B cell (primary cell): ENCODE results near the gene NAB2. TPM values are rescaled to one million over a fixed set of nuclear protein-coding genes. Genes with fewer than 3 reads are reported as not detected.

Experiments used
- ATAC-seq: fragments of 200-7000 bp; cut with Tn5 transposase; one replicate; pipeline ENCODE4 v1.10.0; 2021; ENCODE audit warnings: low read depth, mild to moderate bottlenecking, moderate number of reproducible peaks, moderate library complexity
- CTCF ChIA-PET: fragments of 350-600 bp; sonication (Branson Sonifier 250); formaldehyde crosslinking; loops from one replicate; lab custom pipeline; 2021; ENCODE audit warnings: antibody characterized with exemption, inconsistent platforms; lab: Charles Lee
- POLR2A ChIA-PET: fragments of 350-600 bp; sonication (Branson Sonifier 250); formaldehyde crosslinking; loops from one replicate; lab custom pipeline; 2021; ENCODE audit warnings: antibody characterized with exemption; lab: Charles Lee
- DNase-seq: peaks from one replicate; pipeline ENCODE4 v3.0.0; 2013
- H2AFZ ChIP-seq: 2 replicates; pipeline ENCODE4 v1.6.1; 2012; ENCODE audit warnings: mild to moderate bottlenecking, low read depth, low read length; ENCODE audit not compliant: insufficient read depth, poor library complexity, severe bottlenecking
- H3K27ac ChIP-seq, 2 donors: 1 replicate in 1 of 2; 2 replicates in 1 of 2; pipeline ENCODE4 v1.5.1; 2012 to 2013; ENCODE audit warnings: low read length in 2 of 2, mild to moderate bottlenecking in 2 of 2, moderate library complexity in 1 of 2
- H3K27me3 ChIP-seq, 4 experiments: fragments of 200-600 bp in 1 of 4; sonication (generic) in 1 of 4; replicated peaks in 1 of 4; 1 replicate in 2 of 4; 2 replicates in 2 of 4; pipeline versions ENCODE4 v1.6.1 to v1.7.0; 2013 to 2016; ENCODE audit warnings: low read length in 3 of 4, mild to moderate bottlenecking in 2 of 4, mixed read lengths in 1 of 4, moderate library complexity in 1 of 4; ENCODE audit not compliant: insufficient read depth in 4 of 4, control insufficient read depth in 3 of 4; ENCODE audit errors: control extremely low read depth in 1 of 4
- H3K36me3 ChIP-seq, 2 experiments: replicated peaks in 1 of 2; 1 replicate in 1 of 2; 2 replicates in 1 of 2; pipeline versions ENCODE4 v1.6.1 to v1.7.1; 2013; ENCODE audit warnings: low read length in 1 of 2; ENCODE audit not compliant: insufficient read depth in 2 of 2, control insufficient read depth in 1 of 2; ENCODE audit errors: control extremely low read depth in 1 of 2, extremely low read depth in 1 of 2
- H3K4me1 ChIP-seq, 2 donors: fragments of 200-600 bp in 1 of 2; sonication (generic) in 1 of 2; 1 replicate in 1 of 2; 2 replicates in 1 of 2; pipeline versions ENCODE4 v1.5.1 to v1.6.1; 2013 to 2017; ENCODE audit warnings: low read length in 2 of 2; ENCODE audit not compliant: control insufficient read depth in 2 of 2, insufficient read depth in 2 of 2
- H3K4me2 ChIP-seq: replicated peaks from 2 replicates; pipeline ENCODE3; 2012; ENCODE audit warnings: mild to moderate bottlenecking, low read depth, low read length; ENCODE audit not compliant: poor library complexity, severe bottlenecking
- H3K4me3 ChIP-seq, 5 experiments: fragments of 200-600 bp in 1 of 5; sonication (generic) in 1 of 5; 1 replicate in 3 of 5; 2 replicates in 2 of 5; pipeline versions ENCODE4 v1.5.1 to v1.7.0; 2011 to 2016; ENCODE audit warnings: low read length in 4 of 5, mild to moderate bottlenecking in 4 of 5, low read depth in 2 of 5, control low read depth in 1 of 5, moderate library complexity in 1 of 5; ENCODE audit not compliant: insufficient read depth in 1 of 5; ENCODE audit errors: control extremely low read depth in 1 of 5, extremely low read depth in 1 of 5
- H3K79me2 ChIP-seq: fragments of 200-600 bp; sonication (generic); one replicate; pipeline ENCODE4 v1.6.0; 2016; ENCODE audit warnings: low read length; ENCODE audit not compliant: control insufficient read depth, insufficient read depth
- H3K9ac ChIP-seq: fragments of 200-600 bp; sonication (generic); 2 replicates; pipeline ENCODE4 v1.6.1; 2017; ENCODE audit warnings: mild to moderate bottlenecking, low read length, moderate library complexity
- H3K9me3 ChIP-seq, 3 donors: one replicate each; pipeline versions ENCODE4 v1.6.1 to v1.7.1; 2013; ENCODE audit warnings: low read length in 2 of 3; ENCODE audit not compliant: control insufficient read depth in 2 of 3, insufficient read depth in 1 of 3; ENCODE audit errors: control extremely low read depth in 1 of 3
- H4K20me1 ChIP-seq: 2 replicates; pipeline ENCODE4 v1.6.0; 2012; ENCODE audit warnings: mild to moderate bottlenecking, low read length; ENCODE audit not compliant: insufficient read depth, control insufficient read depth, poor library complexity, severe bottlenecking
- H3K27ac Mint-ChIP-seq: one replicate; pipeline ENCODE4 v1.8.0; 2021; ENCODE audit warnings: mixed read lengths
- H3K27me3 Mint-ChIP-seq: one replicate; pipeline ENCODE4 v1.8.0; 2021; ENCODE audit warnings: mixed read lengths
- H3K4me1 Mint-ChIP-seq: one replicate; pipeline ENCODE4 v1.8.0; 2021; ENCODE audit warnings: mixed read lengths
- H3K4me3 Mint-ChIP-seq: one replicate; pipeline ENCODE4 v1.8.0; 2021; ENCODE audit warnings: mixed read lengths
- H3K9me3 Mint-ChIP-seq: one replicate; pipeline ENCODE4 v1.8.0; 2022; ENCODE audit warnings: mixed read lengths; ENCODE audit not compliant: insufficient read depth
- CTCF ChIP-seq: fragments of 200-600 bp; IDR thresholded peaks from one replicate; pipeline ENCODE4 v1.8.0; 2022; ENCODE audit warnings: antibody characterized with exemption, mild to moderate bottlenecking
- EZH2 ChIP-seq: IDR thresholded peaks from 2 replicates; pipeline ENCODE4 v1.6.1; 2012; ENCODE audit warnings: borderline replicate concordance, low read depth, mild to moderate bottlenecking, moderate library complexity, low read length; ENCODE audit not compliant: insufficient read depth, poor library complexity, severe bottlenecking
- WGBS: methylation state at CpG from one replicate; pipeline ENCODE4 v1.1.5; 2013; ENCODE audit warnings: missing lambda C conversion rate; ENCODE audit not compliant: insufficient coverage; 5-methylcytosine and 5-hydroxymethylcytosine counted together
- intact Hi-C: fragments of 100-400 bp; cut with micrococcal nuclease; formaldehyde crosslinking; loops from one replicate; pipeline ENCODE4 v1.10.0; 2022
- polyA minus RNA-seq: library from RNA; depleted of rRNA, polyadenylated mRNA; stranded (reverse); fragments of >200 nt; gene quantifications from 2 replicates; pipeline ENCODE4 v1.2.3, GENCODE V29; 2012
- polyA plus RNA-seq: library from polyadenylated mRNA; depleted of rRNA; stranded (reverse); fragments of >200 nt; gene quantifications from 2 replicates; pipeline ENCODE4 v1.2.3, GENCODE V29; 2012
- total RNA-seq, 2 donors: library from RNA; stranded (reverse); fragments of 120-200 nt in 1 of 2; gene quantifications; 1 replicate in 1 of 2; 2 replicates in 1 of 2; pipeline versions ENCODE4 v1.2.3 to v1.2.4, GENCODE V29; 2013 to 2022

NAB2 gene
- total RNA-seq = 49.0 and 52.1 TPM in 2 replicates
- total RNA-seq (2013) = 10.4 TPM
- polyA plus RNA-seq = 5.8 and 6.7 TPM in 2 replicates
- 7.6 and 7.7 TPM in 2 replicates for polyA minus RNA-seq

GRCh38 chr12:57088354-57089270 lies at the start of gene NAB2:
TSS of gene NAB2 (plus strand) at chr12:57089114. CDS start at chr12:57089272, 158 bp downstream.
- H3K4me1 Mint-ChIP-seq = peaks cover 54% of the 10 kb centered on the region
- H3K9ac ChIP-seq = peak within 1 kb of the TSS; percentile 96
- ChIA-PET POLR2A (interaction anchor here (0.7 to 4.8 kb wide), 10 partner anchors 10 to 401 kb away, joined by 3 to 139 read pairs (median 4); partner anchors contain the start of genes NEMP1, PTGES3 and STAT6), CTCF (interaction anchor here (1.2 to 18.5 kb wide), 3 partner anchors 9 to 18 kb away, joined by 3 to 406 read pairs (median 246); partner anchors contain the start of genes NEMP1 and STAT6)
- H3K36me3 ChIP-seq = peaks cover 0 to 8% of the 10 kb centered on the region in 2 experiments
- TF ChIP-seq CTCF (no peak), EZH2 (no peak)
- H3K27ac Mint-ChIP-seq = peak within 1 kb of the TSS; percentile 91
- H3K79me2 ChIP-seq = peaks cover 16% of the 10 kb centered on the region
- peak within 1 kb of the TSS; percentile 95 for H3K4me2 ChIP-seq
- no peaks in the 10 kb centered on the region for H3K27me3 ChIP-seq
- no peaks in the 10 kb centered on the region for H3K9me3 ChIP-seq
- peaks cover 17 to 40% of the 10 kb centered on the region in 2 donors for H3K4me1 ChIP-seq
- intact Hi-C loops = loop anchor here (1.0 to 10.0 kb wide), 4 partner anchors 19 to 666 kb away; partner anchors contain the start of genes BAZ2A, CDK4, DDIT3 and MARCHF9
- H3K4me3 ChIP-seq = peak within 1 kb of the TSS; percentile 75 to 100 (median 80)
- H2AFZ ChIP-seq = peak within 1 kb of the TSS; percentile 66
- ATAC-seq (peak; percentile 62), DNase-seq (peak; percentile 96)
- H3K9me3 Mint-ChIP-seq = no peaks in the 10 kb centered on the region
- no peaks in the 10 kb centered on the region for H3K27me3 Mint-ChIP-seq
- H3K27ac ChIP-seq = peak within 1 kb of the TSS; percentile 98 to 99
- H4K20me1 ChIP-seq = no peaks in the 10 kb centered on the region
- under 1% methylated on average over 65 of the region's 91 CpGs for WGBS
- H3K4me3 Mint-ChIP-seq = peak within 1 kb of the TSS; percentile 92
